GM21526 (cell line): ENCODE data around the gene KCNMB2.

ENCODE experiments used
- ATAC-seq: cut with Tn5 transposase; IDR thresholded peaks from one replicate; pipeline ENCODE4 v1.9.1; 2021; ENCODE audit warnings: moderate library complexity; ENCODE audit not compliant: unreplicated experiment, low FRiP score

The KCNMB2 gene

DNA sequence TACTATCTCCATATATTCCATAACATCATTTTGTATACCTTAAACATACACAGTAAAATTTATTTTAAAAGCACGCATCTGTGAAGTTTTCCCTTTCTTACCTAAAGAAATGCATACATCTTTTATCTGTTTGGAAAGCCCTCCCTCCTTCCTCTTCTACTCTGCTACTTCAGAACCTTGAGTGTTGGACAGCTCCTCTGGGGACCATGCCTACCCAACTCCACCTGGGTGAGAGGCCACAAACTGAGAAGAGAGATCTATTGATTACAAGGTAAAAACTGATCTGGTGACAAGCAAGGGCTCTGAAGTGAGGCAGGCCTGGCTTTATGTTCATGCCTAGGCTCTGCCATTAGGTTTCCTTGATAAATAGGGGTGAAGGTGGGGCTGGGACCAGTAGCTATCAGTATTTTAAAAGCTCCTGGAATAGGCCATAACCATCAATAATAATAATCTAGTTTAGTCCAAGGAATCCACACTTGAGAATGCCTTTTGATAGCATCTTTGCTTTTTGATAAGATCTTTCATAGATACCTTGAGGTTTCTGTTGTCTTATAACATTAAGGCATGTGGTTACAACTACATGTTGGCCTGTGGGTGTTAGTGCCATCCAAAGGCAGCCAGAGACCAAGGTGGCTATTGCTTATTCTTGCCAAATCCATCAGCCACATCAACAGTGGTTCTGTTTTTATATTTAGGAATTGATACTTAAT is 148.8 kb downstream of the KCNMB2 start:
- ATAC-seq: no peak

DNA sequence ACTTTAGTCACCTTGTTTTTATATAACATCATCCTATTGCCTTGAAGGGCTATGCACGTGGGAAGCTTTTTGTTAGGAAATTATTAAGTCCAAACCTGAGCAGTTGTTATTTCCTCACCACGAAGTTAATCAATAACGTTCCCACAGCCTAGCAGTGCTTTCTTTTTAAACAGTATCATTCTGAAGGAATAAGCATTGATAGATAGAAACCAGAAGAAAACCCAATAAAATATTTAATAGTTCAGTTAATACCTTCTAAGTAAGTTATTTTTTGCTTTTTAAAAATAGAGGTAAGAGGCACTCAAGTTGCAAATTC is 149.3 kb downstream of the KCNMB2 start:
- ATAC-seq: no peak

DNA sequence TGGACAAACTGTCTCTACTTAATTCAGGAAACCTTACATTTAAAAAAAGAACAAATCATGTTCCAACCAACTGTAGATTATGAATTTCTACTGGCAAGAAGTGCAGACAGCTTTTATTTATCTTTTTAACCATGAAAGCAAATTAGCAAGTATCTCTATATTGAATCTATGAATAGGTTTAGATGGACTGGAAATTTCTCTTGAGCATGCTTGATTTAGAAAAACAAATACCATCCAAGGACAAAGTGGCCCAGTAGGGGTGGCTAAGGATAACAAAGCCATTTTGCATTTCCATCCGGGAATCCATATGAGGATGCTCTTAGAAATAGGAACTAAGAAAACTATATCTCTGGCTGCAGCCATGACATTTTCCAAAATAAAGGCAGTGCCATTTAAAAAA is 150.6 kb downstream of the KCNMB2 start:
- no peak for ATAC-seq

DNA sequence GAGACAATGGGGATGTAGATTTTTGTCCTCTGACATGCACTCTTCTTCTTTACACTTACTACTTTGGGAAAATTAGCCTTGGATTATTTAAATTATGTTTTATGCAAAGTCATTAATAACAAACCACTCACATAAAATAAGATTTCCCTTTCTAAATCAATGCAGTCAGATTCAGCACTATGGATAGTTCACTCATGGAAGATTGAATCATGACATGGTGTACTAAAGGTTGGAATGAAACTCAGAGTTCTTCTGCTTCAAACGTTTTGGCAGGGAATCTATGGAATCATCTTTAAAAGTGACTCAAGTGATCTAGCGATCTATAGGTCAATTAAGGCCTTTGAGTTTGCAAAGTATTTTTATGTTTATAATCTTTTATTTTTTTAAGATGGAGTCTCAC is 154.3 kb downstream of the KCNMB2 start:
- no peak for ATAC-seq

DNA sequence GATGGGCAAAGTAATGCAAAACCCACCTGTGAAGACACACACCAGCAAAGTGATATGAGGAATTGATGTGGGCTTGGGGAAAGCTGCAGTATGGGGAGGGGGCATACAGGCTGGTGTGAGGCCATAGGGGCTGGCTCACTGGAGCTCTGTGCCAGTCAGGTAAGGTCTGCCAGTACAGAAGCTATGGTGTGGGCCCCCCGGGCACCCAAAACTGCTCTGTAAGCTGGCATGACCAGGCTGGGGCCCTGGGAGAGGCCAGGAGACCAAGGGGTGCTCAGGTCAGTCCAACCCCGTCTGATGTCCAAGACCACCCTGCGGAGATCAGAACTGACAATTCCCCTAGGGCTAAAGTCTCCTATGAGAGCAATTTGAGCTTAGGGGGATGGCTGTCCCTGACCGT is 163.1 kb downstream of the KCNMB2 start:
- ATAC-seq: no peak

DNA sequence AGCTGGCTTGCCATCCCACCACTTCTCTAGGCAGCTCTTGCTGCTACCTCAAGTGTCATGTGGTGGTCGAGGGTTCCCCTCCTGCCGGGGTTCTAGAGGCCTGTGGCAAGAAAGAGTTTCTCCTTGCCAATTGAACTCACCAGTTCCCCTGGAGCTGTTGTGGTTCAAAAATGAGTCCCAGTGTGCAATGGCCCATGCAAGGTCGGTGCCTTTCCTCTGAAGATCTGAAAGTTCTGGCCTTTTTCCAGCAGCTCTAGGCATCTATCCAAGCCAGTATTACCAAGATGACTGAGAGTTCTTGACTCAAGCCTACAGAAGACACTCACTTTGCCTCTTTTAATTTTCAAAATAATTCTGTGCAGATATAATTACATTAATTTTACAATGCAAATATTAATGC is 163.6 kb downstream of the KCNMB2 start:
- no peak for ATAC-seq

DNA sequence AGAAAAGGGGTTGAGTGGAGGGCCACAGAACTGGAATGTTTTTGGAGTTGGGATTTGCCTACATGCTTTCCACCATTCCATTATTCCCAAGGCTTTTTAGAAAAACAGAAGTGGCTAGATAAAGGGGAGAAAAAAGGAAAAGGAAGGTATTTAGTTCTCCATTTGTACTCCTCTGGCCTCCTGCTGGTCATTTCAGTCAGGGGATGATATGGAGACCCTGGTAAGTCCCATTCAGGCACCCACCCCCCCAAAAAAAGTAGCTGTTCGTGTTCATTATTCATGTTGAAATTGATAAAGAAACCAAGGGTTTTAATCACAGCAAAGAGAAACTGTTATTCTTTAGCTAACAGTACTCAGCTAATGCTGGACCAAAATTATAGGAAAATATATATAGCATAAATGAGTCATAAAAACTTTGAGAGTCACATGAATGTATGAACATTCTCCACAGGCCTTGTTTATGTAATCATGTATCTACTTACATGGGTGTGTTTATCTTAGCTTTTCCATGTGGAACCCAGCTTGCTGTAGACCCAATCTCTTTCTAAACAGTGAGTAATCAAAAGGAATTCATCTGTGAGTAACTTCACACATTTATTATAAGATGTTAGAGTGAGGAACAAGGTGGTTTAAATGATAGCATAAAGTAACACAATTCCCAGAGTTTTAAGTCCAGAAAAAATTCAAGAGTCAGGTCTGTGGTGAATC is 167.2 kb downstream of the KCNMB2 start:
- ATAC-seq: no peak

DNA sequence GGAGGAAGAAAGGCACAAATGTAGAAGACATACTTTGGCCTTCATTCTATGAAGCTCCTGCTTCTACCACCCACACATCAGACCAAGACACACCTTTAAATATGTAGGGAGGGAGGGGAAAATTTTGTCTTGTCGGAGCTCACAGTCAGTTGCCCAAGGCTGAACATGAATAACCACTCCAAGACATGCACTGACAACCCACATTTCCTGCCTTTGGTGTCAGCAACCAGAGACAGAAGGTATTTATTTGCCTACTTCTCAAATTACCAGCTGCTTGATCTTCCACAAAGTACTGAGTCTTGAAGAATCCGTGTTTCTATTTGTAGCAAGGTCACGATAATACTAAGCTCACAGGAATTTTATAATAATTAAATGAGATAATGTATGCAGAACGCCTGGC is 169.7 kb downstream of the KCNMB2 start:
- no peak for ATAC-seq

DNA sequence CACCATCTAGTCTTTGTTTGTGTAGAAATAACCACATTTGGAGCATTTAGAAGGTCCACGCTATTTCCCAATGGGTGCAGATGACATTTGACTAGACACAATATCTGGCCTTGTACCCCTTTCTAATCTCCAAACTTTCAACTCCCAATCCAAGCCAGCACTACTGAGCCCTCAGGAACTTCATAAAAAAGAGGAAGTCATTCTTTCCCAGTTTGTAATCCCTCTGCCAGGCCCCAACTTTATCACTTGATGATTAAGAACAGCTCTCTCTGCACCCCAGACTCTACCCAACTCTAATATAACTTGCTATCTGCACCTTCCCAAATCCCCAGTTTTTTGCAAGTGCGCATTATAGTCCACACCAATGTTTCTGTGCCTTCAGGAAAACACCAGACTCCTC is 170.2 kb downstream of the KCNMB2 start:
- no peak for ATAC-seq

DNA sequence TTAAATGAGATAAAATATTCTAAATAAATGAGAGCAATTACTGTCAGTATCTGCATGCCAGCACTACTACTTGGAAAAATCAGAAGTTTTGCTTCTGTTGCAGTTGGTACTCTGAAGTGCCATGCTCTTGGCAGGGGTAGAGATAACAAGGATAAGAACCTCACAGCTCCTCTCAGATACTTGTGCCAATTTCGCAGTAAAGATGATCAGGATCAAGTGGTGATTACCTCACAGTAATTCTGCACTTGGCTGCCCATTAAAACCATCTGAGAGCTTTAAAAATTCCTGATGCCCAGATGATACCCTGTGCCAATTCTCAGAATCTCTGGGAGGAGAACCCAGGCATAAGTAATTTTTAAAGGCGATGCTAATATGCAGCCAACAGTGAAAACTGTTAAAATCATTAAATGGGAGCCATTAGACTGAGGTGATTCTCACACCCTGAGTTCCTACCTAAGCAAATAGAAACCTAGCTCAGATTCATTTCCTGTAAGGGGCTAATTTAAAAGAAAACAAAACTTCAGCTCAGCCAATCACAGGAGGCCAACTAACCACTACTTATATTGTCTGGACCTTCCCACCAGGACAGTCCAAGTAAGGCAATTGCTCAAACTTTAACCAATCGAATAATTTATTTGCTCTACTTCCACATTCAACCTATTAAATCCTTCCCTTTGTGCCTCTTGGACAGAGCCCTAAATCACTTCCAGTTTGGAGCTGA is 171.2 kb downstream of the KCNMB2 start:
- ATAC-seq: no peak

DNA sequence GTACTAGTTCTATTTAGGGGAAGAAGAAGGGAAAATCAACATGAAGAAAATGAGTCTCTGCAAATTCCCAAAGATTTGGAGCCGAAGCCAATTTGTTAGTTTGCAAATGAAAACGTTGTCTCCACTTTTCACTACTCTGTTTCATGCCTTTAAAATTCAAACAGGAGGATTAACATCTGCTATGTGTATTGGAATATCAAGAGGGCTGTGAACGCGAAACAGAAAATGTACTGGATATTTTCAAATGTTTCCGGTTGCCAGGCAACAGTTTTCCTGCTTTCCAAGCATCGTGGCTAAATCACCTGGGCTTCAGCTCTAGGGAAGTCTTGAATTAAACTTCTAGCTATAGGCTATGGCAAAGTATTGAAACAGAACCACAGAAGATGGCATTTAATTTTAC is 172.8 kb downstream of the KCNMB2 start:
- ATAC-seq: no peak

DNA sequence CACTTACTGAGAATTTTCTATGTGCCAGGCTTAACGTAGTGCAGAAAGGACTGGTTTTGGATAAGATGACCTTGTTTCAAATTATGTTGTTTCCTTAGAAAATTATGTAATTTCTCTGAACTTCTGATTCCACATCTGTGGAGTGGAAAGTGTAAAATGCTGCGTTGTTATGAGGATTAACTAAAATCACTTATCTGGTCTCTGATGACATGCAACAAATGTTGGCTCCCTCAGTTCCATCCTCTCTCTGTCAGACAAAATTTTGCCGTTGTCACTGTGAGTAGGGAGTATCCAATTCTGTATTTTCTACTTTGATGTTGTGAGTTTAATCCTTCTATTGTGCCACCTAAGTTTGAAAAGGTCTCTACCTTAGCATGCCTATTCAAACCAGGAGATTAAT is 175.5 kb downstream of the KCNMB2 start:
- ATAC-seq: no peak

DNA sequence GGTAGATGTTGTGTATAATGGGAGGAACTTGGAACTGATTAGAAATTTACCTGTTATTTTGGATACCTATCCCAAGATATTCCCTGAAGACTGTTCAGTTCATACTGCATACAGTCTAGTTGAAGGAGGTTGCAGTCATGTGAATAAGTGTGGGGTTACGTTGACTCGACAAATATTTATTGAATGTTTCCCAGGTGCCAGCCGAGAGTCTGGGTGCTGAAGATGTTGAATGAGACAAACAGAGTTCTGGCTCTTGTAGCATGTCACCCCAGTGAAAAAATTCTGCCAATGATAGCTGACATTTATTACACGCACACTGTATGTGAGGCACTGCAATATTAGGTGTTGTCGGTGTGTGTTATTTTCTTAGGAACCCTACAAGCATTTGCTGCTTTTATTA is 176.0 kb downstream of the KCNMB2 start:
- no peak for ATAC-seq

DNA sequence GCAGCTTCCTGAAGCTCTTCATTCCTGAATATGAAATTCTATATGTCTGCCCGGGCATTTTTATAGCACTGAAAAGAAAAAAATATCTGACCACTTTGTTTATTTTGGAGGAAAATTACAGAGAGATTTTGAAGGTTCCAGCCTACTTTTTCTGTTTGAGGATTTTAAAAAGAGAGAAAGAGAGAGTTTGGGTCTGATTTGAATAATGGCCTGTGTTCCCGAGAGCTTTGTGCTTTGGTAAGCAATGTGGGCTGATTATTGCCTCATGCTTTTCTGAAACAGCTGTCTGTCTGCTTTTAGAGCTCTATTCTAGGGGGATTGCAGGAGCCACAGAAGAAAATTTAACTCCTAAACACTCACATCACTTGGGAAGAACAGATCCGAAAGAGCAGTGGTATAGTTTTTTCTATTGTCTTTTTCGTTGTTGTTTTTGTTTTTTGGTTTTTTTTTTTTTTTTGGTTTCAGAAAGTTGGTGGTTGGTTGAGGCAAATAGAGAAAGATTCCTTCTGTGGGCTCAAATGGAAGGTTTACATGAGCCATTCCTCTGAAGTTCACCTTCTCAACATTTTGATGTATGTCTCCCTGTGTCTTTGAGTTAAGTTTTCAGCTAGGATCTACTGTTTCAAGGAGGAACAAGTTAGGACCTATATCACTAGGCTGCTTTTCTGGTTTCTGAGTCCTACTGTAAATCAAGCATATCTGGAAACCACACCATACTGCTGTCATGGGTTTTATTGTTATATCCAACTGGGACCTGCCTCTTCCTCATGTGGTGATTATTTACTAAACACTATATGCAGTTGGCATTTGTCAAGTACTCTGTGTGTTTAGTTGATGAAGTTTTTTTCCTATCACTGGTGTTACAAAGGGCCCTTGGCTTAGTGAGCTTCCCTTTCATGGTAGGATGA is 178.9 kb downstream of the KCNMB2 start:
- ATAC-seq: no peak

DNA sequence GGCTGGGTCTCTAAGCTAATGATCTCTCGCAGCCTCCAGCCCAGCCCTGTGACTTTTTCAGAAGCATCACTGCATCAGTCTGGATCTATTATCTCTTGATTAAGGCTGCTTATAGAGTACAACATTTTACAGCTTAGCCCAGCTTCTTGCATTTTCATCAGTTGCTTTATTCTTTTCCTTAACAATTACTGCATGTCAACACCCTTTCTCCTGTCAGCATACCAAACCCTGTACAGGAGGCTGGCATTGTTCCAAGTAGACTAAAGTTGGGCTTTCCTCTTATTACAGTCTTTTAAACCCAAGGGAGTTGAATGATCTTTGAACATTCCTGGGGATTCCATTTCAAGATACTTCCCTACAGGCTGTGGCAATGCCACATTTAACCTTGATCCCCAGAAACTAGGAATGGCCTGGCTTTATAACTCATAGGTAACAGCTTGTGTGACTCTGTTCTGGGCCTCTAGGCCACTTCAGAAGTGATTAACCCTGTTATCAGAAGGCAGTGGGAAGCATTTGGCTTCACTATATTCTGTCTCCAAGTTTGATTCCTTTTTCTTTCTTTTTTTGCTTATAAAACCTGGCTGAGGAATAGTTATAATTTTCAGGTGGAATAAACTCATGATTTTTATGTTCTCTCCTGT is 182.9 kb downstream of the KCNMB2 start:
- no peak for ATAC-seq

DNA sequence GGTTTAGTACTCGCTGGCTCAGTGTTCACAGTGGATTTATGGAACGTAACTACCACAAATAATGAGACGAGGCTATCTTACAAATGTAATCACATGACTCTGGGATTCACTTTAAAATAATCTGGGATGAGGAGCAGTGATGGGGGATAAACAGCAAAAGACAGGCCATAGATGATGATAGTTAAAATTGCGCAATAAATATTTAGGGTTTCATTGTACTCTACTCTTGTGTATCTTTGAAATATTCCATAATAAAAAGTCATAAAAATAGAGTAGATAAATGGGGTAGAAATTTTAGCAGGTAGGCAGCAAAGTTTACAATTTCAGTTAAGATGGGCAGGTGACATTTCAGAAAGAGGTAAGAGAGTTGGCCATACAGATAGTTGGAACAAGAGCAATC is 196.6 kb downstream of the KCNMB2 start:
- no peak for ATAC-seq

DNA sequence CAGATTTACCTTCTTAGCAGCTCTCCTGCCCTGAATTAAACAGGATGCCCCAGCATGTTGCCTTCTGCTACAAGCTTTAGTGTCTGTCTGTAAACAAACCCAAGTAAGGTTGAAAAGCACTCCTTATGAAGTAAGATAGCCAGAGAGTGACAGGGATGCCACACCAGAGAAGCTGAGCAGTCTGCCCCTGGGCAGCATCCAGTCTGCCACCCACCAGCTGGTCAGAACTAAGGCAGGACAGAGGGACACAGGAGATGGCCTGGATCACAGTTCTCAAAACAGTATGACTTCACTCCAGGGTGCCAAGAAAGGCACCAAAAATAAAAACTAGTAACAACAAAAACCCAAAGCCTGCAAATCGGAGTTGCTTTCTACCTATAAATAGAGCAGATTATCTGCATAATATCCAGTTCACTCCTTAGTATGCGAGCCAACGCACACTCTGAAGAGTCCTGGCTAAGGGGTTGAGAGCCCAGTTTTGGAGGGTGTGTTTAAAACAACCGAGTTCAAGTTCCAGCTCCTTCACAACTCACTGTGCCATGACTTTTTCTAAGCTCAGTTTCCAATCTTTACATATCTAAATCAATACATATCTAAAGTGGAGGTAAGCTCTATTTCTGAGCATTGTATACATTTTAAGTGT is 198.9 kb downstream of the KCNMB2 start:
- no peak for ATAC-seq

DNA sequence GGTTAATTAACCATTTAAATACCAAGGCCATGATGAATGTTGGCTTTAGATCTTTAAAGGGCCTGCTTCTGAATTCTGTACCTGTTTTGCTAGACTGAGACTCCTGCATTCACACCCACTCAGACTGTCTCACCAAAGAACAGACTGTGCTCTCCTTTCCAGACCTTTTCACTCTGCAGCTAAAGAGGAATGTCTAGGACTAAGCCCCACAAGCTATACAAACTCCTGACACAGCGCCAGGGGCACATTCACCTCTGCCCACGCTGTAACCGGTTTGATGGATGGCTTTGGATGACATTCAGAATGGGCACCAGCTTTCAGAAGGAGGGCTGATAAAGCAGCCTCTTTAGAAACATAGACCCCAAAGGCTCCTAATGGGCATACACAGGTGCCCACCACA is 200.1 kb downstream of the KCNMB2 start:
- ATAC-seq: no peak

DNA sequence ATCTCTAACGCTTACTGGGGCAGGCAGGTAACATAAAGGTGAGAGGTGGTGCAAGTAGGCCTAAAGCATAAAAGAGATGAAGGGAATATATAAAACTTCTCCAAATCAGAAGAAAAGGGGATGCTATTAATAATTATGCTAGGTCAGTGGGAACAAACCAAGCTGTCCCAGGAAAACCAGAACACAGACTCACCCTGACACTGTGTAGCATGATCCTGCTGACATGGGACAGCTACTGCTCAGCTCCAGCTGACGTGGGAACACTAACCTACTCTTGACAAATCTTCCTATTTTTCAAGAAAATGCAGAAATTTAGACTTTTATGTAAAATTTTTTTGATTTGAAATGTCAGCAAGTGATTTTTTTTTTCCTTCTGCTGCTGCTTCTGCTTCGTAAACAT is 203.5 kb downstream of the KCNMB2 start:
- no peak for ATAC-seq

DNA sequence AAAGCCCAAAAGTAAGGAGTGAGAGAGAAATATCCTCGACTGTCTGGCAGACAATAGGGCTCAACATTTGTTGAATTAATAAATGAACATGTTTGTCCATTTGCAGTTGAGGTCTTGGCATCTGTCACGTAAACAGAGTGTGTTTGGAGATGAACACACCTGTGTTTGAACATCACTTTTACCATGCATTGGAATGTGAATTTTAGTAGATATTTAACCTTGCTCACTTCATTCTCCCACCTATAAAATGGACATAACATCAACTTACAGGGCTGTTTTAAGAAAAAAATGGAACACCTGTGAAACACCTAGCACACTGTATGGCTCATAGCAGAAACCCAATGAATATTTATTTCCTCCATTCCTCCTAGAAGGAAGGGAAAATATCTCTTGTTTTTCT is 204.8 kb downstream of the KCNMB2 start:
- no peak for ATAC-seq
